GM12875 (cell line): ENCODE results near the gene OR7C1.
"Not testable (repeated sequence)": the region's sequence is repeated elsewhere in the genome, so short reads cannot be mapped to it uniquely, and the experiment has no call there.

Experiments used
- H3K4me3 ChIP-seq: one replicate; pipeline ENCODE4 v1.5.1; 2011; ENCODE audit warnings: low read depth, low read length, control low read depth
- TF ChIP-seq, protein P1 (sequence below): IDR thresholded peaks from 2 replicates; pipeline ENCODE4 v1.5.1; 2011; ENCODE audit warnings: low read depth, mild to moderate bottlenecking, control low read depth, inconsistent platforms, low read length, moderate library complexity, borderline replicate concordance; ENCODE audit not compliant: insufficient read depth

Gene OR7C1

DNA sequence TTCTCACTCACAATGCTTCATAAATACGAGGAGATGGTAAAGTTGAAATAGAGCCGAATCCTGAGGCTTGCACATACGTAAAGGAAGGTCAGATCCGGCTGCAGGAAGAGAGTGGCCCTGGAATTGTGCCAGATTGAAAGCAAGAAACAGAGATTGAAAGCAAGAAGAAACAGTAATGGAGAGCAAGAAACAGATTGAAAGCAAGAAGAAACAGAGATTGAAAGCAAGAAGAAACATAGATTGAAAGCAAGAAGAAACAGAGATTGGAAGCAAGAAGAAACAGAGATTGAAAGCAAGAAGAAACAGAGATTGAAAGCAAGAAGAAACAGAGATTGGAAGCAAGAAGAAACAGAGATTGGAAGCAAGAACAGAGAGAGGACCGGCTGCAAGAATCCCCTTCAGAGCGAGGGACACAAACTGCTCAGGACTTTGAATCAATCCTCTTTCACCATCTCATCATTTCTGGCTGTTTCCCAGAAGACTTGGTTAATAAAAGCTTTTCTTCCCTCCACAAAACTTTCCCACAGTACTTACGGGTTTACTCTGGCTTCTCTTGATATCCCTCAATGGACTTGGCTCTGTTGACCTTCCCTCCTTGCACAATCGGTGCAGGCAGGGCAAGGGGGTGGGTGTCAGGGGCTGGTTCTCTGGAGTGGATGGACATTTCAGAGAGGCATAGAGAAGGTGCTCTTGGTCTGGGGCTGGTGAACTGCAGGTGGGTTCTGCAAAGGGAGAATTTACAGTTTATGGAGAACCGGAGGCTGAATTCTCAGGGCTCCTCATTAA, 25.5 kb downstream of the OR7C1 start:
- no peak overlapping the region for H3K4me3 ChIP-seq
- TF ChIP-seq, protein P1, sequence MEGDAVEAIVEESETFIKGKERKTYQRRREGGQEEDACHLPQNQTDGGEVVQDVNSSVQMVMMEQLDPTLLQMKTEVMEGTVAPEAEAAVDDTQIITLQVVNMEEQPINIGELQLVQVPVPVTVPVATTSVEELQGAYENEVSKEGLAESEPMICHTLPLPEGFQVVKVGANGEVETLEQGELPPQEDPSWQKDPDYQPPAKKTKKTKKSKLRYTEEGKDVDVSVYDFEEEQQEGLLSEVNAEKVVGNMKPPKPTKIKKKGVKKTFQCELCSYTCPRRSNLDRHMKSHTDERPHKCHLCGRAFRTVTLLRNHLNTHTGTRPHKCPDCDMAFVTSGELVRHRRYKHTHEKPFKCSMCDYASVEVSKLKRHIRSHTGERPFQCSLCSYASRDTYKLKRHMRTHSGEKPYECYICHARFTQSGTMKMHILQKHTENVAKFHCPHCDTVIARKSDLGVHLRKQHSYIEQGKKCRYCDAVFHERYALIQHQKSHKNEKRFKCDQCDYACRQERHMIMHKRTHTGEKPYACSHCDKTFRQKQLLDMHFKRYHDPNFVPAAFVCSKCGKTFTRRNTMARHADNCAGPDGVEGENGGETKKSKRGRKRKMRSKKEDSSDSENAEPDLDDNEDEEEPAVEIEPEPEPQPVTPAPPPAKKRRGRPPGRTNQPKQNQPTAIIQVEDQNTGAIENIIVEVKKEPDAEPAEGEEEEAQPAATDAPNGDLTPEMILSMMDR = no peak

DNA sequence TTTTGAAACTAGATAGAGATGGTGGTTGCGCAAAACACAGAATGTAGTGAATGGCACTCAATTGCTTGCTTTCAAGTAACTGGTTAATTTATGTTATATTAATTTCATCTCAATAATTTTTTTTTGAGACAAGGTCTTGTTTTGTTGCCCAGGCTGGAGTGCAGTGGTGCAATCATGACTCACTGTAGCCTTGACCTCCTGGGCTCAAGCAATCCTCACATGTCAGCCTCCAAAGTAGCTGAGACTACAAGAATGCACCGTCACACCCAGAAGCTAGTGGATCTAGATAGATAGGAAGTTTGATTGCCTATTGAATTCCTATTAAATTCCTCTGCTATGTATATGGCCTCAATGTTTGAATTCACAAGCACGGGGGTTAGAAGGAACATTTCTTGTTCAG, 30.2 kb downstream of the OR7C1 start:
- no peak overlapping the region for H3K4me3 ChIP-seq
- TF ChIP-seq, protein P1 = no peak

DNA sequence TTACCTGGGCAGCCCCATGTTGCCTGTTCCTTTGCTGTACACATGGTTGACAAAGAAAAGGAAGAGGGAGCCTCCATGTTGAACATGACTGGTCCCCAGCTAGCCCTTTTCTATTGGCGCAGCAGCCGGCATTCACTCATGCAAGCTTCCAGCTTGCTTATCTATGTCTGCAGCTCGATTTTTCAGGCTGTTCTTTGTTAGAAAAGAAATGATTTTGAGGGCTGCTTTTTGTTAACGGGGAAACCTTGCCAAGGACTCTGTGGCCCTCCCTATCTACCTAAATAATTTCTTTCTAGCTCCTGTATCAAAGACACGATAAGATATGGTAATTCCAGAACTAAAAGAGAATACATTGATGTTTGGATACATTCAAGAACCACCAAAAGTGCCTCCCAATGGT, 36.2 kb downstream of the OR7C1 start:
- TF ChIP-seq, protein P1 = no peak
- no peak overlapping the region for H3K4me3 ChIP-seq

- no peak overlapping the region for H3K4me3 ChIP-seq
- TF ChIP-seq, protein P1 = no peak
These were observed 39.0 kb downstream of the OR7C1 start for GRCh38 chr19:14796021-14796420.

DNA sequence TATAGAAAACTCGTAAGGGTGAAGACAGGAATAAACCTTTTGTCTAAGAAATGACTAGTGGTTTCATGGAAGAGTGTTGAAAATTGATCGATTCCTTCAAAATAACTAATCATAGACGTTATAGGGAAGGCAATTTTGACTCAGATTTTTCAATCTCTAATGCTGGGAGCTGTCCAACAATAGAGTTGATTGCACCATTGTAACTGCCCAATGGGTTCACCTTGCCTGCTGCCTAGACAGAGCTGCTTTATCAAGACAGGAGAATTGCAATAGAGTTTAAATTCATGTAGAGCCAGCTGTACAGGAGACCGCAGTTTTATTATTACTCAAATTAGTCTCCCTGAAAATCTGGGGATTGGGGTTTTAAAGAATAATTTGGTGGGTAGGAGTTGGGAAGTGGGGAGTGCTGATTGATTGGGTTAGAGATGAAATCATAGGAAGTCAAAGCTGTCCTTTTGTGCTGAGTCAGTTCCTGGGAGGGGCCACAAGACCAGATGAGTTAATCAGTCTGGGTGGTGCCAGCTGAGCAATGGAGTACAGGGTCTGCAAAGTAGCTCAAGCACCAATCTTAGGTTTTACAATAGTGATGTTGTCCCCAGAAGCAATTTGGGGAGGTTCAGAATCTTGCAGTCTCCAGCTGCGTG, 39.8 kb downstream of the OR7C1 start:
- TF ChIP-seq, protein P1 = no peak
- no peak overlapping the region for H3K4me3 ChIP-seq

DNA sequence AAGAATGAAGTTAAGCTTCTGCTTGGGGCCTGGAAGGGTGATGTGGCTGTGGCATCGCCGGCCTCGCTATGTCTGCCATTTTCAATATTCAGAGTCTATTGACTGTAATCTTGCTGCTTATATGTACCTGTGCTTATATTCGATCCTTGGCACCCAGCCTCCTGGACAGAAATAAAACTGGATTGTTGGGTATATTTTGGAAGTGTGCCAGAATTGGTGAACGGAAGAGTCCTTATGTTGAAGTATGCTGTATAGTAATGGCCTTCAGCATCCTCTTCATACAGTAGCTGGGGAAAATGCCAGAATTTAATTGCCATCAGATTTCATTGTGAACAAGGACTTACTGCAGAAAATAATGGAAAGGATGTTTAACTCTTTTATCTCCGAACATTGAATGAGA, 42.7 kb downstream of the OR7C1 start:
- H3K4me3 ChIP-seq = not testable (repeated sequence)

DNA sequence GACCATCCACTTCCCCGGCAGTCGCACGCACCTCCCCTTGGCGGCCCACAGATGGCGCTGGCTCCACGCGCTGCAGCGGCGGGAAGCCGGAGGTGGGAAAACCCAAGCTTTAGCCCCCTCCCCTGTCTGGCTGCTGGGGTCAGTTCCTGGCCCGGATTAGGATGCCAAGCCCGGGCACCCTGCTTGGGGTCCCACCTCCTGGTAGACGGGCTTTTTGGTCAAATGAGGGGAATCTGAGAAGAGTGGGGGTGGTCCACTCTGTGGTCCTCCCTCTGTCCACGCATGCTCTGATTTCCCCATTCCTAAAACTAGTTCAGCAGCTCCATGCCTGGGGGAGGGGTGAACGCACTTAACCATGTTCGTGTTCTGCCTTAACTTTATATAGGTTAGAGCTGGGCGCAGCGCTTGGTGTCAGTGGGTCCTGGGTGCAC, 48.5 kb downstream of the OR7C1 start:
- no peak overlapping the region for H3K4me3 ChIP-seq
- TF ChIP-seq, protein P1 = peak; percentile 95

- H3K4me3 ChIP-seq = not testable (repeated sequence)
These were observed 49.7 kb downstream of the OR7C1 start for GRCh38 chr19:14785102-14785793.

- not testable (repeated sequence) for H3K4me3 ChIP-seq
These were observed 50.3 kb downstream of the OR7C1 start for GRCh38 chr19:14784730-14785101.

DNA sequence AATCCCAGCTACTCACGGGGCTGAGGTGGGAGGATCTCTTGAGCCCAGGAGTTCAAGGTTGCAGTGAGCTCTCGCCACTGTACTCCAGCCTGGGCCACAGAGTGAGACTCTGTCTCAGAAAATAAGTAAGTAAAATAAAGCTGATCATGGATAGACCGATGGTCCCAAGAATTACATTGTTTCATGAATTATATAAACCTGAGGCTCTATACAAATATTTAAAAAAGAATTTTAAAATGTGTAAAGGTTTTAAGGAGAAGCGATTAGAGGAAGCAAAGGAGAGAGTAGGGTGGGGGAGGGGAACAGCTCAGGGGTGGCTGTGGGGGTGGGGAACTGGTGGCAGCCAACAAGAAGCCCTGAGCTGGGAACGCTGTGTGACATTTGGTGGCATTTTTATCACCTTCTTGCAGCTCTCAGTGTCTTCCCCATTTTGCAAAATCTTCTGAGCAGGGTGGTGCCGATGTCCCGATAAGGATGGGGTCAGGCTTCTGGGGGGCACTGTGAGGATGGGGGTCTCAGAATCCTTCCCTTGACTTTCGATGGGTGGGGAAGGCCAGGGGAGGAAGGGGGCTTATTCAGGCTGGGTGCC, 51.5 kb downstream of the OR7C1 start:
- H3K4me3 ChIP-seq = not testable (repeated sequence)
